Activated CD4-positive, alpha-beta T cell treated with anti-CD3 and anti-CD28 coated beads, Interleukin-2, amount 10 ng/mL, durations not matched to agents 24 days and 14 days (primary cell): ENCODE measurements around the gene SP1. TPM values are rescaled to one million over a fixed set of nuclear protein-coding genes. Genes with fewer than 3 reads are reported as not detected.

ENCODE experiments used
- DNase-seq: peaks from one replicate; pipeline ENCODE4 v3.0.0; 2022
- H3K27ac Mint-ChIP-seq: one replicate; pipeline ENCODE4 v1.8.0; 2022; ENCODE audit warnings: mild to moderate bottlenecking, mixed read lengths
- H3K27me3 Mint-ChIP-seq: one replicate; pipeline ENCODE4 v1.8.0; 2022; ENCODE audit warnings: mixed read lengths
- H3K36me3 Mint-ChIP-seq: one replicate; pipeline ENCODE4 v1.8.0; 2022; ENCODE audit warnings: low read depth, mild to moderate bottlenecking, mixed read lengths
- H3K4me1 Mint-ChIP-seq: one replicate; pipeline ENCODE4 v1.8.0; 2021; ENCODE audit warnings: mixed read lengths
- H3K4me3 Mint-ChIP-seq: one replicate; pipeline ENCODE4 v1.8.0; 2022; ENCODE audit warnings: mild to moderate bottlenecking, moderate library complexity, mixed read lengths
- H3K9me3 Mint-ChIP-seq: one replicate; pipeline ENCODE4 v1.8.0; 2021; ENCODE audit warnings: mixed read lengths
- intact Hi-C: fragments of 100-400 bp; cut with micrococcal nuclease; formaldehyde crosslinking; loops from one replicate; pipeline ENCODE4 v1.15.1; 2023
- total RNA-seq: library from RNA; stranded (reverse); gene quantifications from 2 replicates; pipeline ENCODE4 v1.2.3, GENCODE V29; 2022

SP1 gene
- total RNA-seq, 1 donor from 2014 or later = 67.7 TPM

GRCh38 chr12:53454707-53455106 lies 74.7 kb downstream of the SP1 start:
- intact Hi-C loops = loop anchor here (5.0 kb wide), 2 partner anchors 237 to 447 kb away; partner anchors contain the start of gene EIF4B
- H3K27ac Mint-ChIP-seq = peak overlapping the region; percentile 69
- no peaks in the 10 kb centered on the region for H3K27me3 Mint-ChIP-seq
- no peaks in the 10 kb centered on the region for H3K9me3 Mint-ChIP-seq
- no peak for DNase-seq
- H3K36me3 Mint-ChIP-seq = peaks cover 59% of the 10 kb centered on the region
- peaks cover 37% of the 10 kb centered on the region for H3K4me1 Mint-ChIP-seq
- H3K4me3 Mint-ChIP-seq = peak overlapping the region; percentile 99

GRCh38 chr12:53456654-53457366 lies 76.8 kb downstream of the SP1 start:
- H3K36me3 Mint-ChIP-seq = peaks cover 79% of the 10 kb centered on the region
- H3K9me3 Mint-ChIP-seq = no peaks in the 10 kb centered on the region
- DNase-seq = no peak
- H3K4me1 Mint-ChIP-seq = peaks cover 44% of the 10 kb centered on the region
- intact Hi-C loops = no loop called here
- H3K4me3 Mint-ChIP-seq = no peak overlapping the region
- no peak overlapping the region for H3K27ac Mint-ChIP-seq
- no peaks in the 10 kb centered on the region for H3K27me3 Mint-ChIP-seq

- no peaks in the 10 kb centered on the region for H3K9me3 Mint-ChIP-seq
- peaks cover 39% of the 10 kb centered on the region for H3K4me1 Mint-ChIP-seq
- intact Hi-C loops = loop anchor here (2.0 kb wide), 1 partner anchor 14 kb away; no protein-coding TSS in a partner anchor
- H3K4me3 Mint-ChIP-seq = no peak overlapping the region
- no peak overlapping the region for H3K27ac Mint-ChIP-seq
- peaks cover 84% of the 10 kb centered on the region for H3K36me3 Mint-ChIP-seq
- no peak for DNase-seq
- H3K27me3 Mint-ChIP-seq = no peaks in the 10 kb centered on the region
Observed at GRCh38 chr12:53459097-53459496, 79.1 kb downstream of the SP1 start.

- Mint-ChIP-seq H3K4me1 (peaks cover 30% of the 10 kb centered on the region), H3K4me3 (no peak overlapping the region), H3K36me3 (peaks cover 83% of the 10 kb centered on the region), H3K9me3 (no peaks in the 10 kb centered on the region), H3K27ac (no peak overlapping the region), H3K27me3 (no peaks in the 10 kb centered on the region)
- intact Hi-C loops = no loop called here
- no peak for DNase-seq
Observed at GRCh38 chr12:53461059-53461458, 81.1 kb downstream of the SP1 start.

GRCh38 chr12:53461591-53461990 lies 81.6 kb downstream of the SP1 start:
- Mint-ChIP-seq H3K27ac (no peak overlapping the region), H3K4me3 (no peak overlapping the region), H3K9me3 (no peaks in the 10 kb centered on the region), H3K4me1 (peaks cover 30% of the 10 kb centered on the region), H3K36me3 (peaks cover 84% of the 10 kb centered on the region), H3K27me3 (no peaks in the 10 kb centered on the region)
- no peak for DNase-seq
- intact Hi-C loops = no loop called here

- Mint-ChIP-seq H3K9me3 (no peaks in the 10 kb centered on the region), H3K4me1 (peaks cover 30% of the 10 kb centered on the region), H3K27me3 (no peaks in the 10 kb centered on the region), H3K27ac (no peak overlapping the region), H3K36me3 (peaks cover 92% of the 10 kb centered on the region), H3K4me3 (no peak overlapping the region)
- intact Hi-C loops = no loop called here
- DNase-seq = no peak
Observed at GRCh38 chr12:53462935-53463334, 83.0 kb downstream of the SP1 start.

GRCh38 chr12:53463802-53464560 lies 84.0 kb downstream of the SP1 start:
- Mint-ChIP-seq H3K4me3 (no peak overlapping the region), H3K36me3 (peaks cover 93% of the 10 kb centered on the region), H3K9me3 (no peaks in the 10 kb centered on the region), H3K4me1 (peaks cover 30% of the 10 kb centered on the region), H3K27me3 (no peaks in the 10 kb centered on the region), H3K27ac (no peak overlapping the region)
- intact Hi-C loops = no loop called here
- no peak for DNase-seq

GRCh38 chr12:53464685-53465418 lies 84.9 kb downstream of the SP1 start:
- peaks cover 25% of the 10 kb centered on the region for H3K4me1 Mint-ChIP-seq
- no peak overlapping the region for H3K27ac Mint-ChIP-seq
- intact Hi-C loops = no loop called here
- H3K4me3 Mint-ChIP-seq = no peak overlapping the region
- H3K9me3 Mint-ChIP-seq = no peaks in the 10 kb centered on the region
- H3K27me3 Mint-ChIP-seq = no peaks in the 10 kb centered on the region
- DNase-seq = no peak
- peaks cover 89% of the 10 kb centered on the region for H3K36me3 Mint-ChIP-seq

GRCh38 chr12:53465679-53466078 lies 85.7 kb downstream of the SP1 start:
- H3K4me1 Mint-ChIP-seq = peaks cover 19% of the 10 kb centered on the region
- H3K9me3 Mint-ChIP-seq = no peaks in the 10 kb centered on the region
- peaks cover 85% of the 10 kb centered on the region for H3K36me3 Mint-ChIP-seq
- H3K27ac Mint-ChIP-seq = no peak overlapping the region
- no peak overlapping the region for H3K4me3 Mint-ChIP-seq
- H3K27me3 Mint-ChIP-seq = no peaks in the 10 kb centered on the region
- DNase-seq = no peak
- intact Hi-C loops = no loop called here

Other genes with a start within 250 kb of the SP1 start
- gene ZNF740, start 199.5 kb upstream of the SP1 start, total RNA-seq = 44.0 and 50.5 TPM in 2 replicates
- gene CSAD, start 199.3 kb upstream of the SP1 start, total RNA-seq = 21.6 and 25.6 TPM in 2 replicates
- 226 and 239 TPM in 2 replicates for gene ITGB7, start 172.9 kb upstream of the SP1 start, total RNA-seq
- 57.2 and 58.5 TPM in 2 replicates for gene RARG, start 148.0 kb upstream of the SP1 start, total RNA-seq
- 71.8 and 76.7 TPM in 2 replicates for gene ESPL1, start 111.9 kb upstream of the SP1 start, total RNA-seq
- 319 and 342 TPM in 2 replicates for gene PFDN5, start 84.6 kb upstream of the SP1 start, total RNA-seq
- gene MYG1, start 80.5 kb upstream of the SP1 start, total RNA-seq = 104 and 108 TPM in 2 replicates
- 86.7 and 91.1 TPM in 2 replicates for gene AAAS, start 58.6 kb upstream of the SP1 start, total RNA-seq
- gene SP7, start 43.8 kb upstream of the SP1 start, total RNA-seq = not detected in 2 replicates
- 0.09 TPM in 1 of 2 replicates, not detected in the other for gene AMHR2, start 43.7 kb downstream of the SP1 start, total RNA-seq
- 201 and 211 TPM in 2 replicates for gene PRR13, start 61.6 kb downstream of the SP1 start, total RNA-seq
- 942 and 960 TPM in 2 replicates for gene PCBP2, start 71.9 kb downstream of the SP1 start, total RNA-seq
- gene MAP3K12, start 119.3 kb downstream of the SP1 start, total RNA-seq = 13.5 and 15.3 TPM in 2 replicates
- 49.7 and 52.2 TPM in 2 replicates for gene TARBP2, start 121.1 kb downstream of the SP1 start, total RNA-seq
- gene NPFF, start 127.3 kb downstream of the SP1 start, total RNA-seq = 0.57 TPM in 1 of 2 replicates, not detected in the other
- 23.0 and 31.5 TPM in 2 replicates for gene ATF7, start 246.2 kb downstream of the SP1 start, total RNA-seq